Diencephalon (tissue), 1 donor: ENCODE measurements around the gene SLC10A1. TPM values are rescaled to one million over a fixed set of nuclear protein-coding genes. Genes with fewer than 3 reads are reported as not detected.

Experiments used
- small RNA-seq: library from RNA; depleted of rRNA; stranded (forward); fragments of <200 nt; gene quantifications from one replicate; pipeline ENCODE3, GENCODE V24; 2014
- total RNA-seq: library from RNA; depleted of rRNA; stranded (reverse); fragments of >200 nt; gene quantifications from one replicate; pipeline ENCODE4 v1.2.3, GENCODE V29; 2014

SLC10A1 gene
- not detected for total RNA-seq

DNA sequence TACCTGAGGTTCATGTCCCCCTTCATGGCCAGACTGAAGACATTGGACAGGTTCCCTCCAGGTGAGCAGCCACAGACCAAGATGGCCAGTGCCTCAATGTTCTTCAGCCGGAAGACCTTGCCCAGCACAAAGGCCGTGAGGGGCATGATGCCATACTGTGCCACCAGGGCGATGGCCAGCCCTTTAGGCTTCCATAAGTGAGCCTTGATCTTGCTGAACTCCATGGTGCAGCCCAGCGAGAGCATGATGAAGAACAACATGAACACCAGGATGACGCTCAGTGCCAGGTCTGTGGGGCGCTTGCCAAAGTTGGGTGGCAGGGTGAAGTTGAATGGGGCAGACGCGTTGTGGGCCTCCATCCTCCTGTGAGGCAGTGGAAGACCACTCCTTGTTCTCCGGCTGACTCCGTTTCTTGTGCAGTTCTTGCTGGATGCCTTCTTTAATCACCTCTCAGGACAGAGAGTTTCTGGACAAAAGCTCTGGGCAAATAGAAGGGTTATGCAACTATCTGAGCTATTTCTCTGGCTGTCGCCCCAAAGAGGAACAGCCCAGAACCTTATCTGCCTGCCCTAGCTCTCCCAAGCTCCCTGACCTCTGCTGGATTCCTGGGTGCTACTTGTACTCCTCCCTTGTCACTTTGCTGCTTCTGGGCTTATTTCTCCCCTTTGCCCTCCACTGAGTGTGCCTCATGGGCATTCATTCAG is at the start of gene SLC10A1:
TSS of gene SLC10A1 (minus strand) at position 445 of the 704 bp plus-strand sequence. CDS start at position 359, 86 bp downstream.

DNA sequence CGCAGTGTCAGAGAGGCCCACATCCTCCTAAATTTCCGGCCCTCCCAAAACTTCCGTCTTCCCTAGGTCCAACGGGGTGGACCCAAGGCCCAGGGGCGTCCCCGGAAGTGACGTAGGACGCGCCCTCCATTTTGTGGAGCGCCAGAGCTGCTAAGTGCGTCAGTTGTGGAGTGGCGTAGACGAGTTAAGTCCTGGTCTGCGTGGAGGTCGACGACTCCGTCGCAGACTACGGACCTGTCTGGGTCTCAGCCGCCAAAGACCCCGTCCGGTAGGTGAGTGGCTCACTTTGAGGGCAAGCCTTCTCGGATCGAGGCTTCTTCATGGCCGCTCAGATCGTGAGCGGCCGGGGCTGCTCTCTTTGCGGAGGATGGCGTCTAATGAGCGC is 30.1 kb downstream of the SLC10A1 start, which contains the start of gene SRSF5:
TSS of gene SRSF5 (plus strand) at position 159 of the 385 bp plus-strand sequence. CDS start 1,015 bp downstream, outside the sequence.

Small RNAs within 50 kb of the gene (small RNA-seq; reads per million reads assigned to genes)
- not detected for gene RF00614

Other genes starting within 250 kb of the SLC10A1 start
- 5.3 TPM for gene CCDC177, start 222.4 kb downstream of the SLC10A1 start, total RNA-seq
- 7.4 TPM for gene SUSD6, start 185.6 kb downstream of the SLC10A1 start, total RNA-seq
- gene SRSF5, start 30.1 kb downstream of the SLC10A1 start, total RNA-seq = 150 TPM
- gene SMOC1, start 82.2 kb upstream of the SLC10A1 start, total RNA-seq = 33.7 TPM